Upper lobe of right lung (tissue), 1 donor: Measurements from ENCODE around the gene FAM204A. TPM values are rescaled to one million over a fixed set of nuclear protein-coding genes. Genes with fewer than 3 reads are reported as not detected.

ENCODE experiments used
- ATAC-seq: fragments of 200-7000 bp; cut with Tn5 transposase; one replicate; pipeline ENCODE4 v1.9.1; 2020; ENCODE audit warnings: mild to moderate bottlenecking, moderate library complexity
- DNase-seq: peaks from one replicate; pipeline ENCODE4 v3.0.0-alpha.2; 2020
- H3K27ac ChIP-seq: fragments of 200-600 bp; one replicate; pipeline ENCODE4 v1.8.0; 2022
- H3K27me3 ChIP-seq: fragments of 200-600 bp; one replicate; pipeline ENCODE4 v1.8.0; 2022; ENCODE audit warnings: mild to moderate bottlenecking
- H3K36me3 ChIP-seq: fragments of 200-600 bp; one replicate; pipeline ENCODE4 v1.8.0; 2022
- H3K4me1 ChIP-seq: fragments of 200-600 bp; one replicate; pipeline ENCODE4 v1.8.0; 2022
- H3K4me3 ChIP-seq: fragments of 200-600 bp; one replicate; pipeline ENCODE4 v1.8.0; 2022; ENCODE audit warnings: mild to moderate bottlenecking
- H3K9me3 ChIP-seq: fragments of 200-600 bp; one replicate; pipeline ENCODE4 v1.8.0; 2022
- CTCF ChIP-seq: fragments of 200-600 bp; IDR thresholded peaks from one replicate; pipeline ENCODE4 v1.8.0; 2022; ENCODE audit warnings: antibody characterized with exemption
- intact Hi-C: fragments of 100-400 bp; cut with DNase I; formaldehyde crosslinking; loops from one replicate; pipeline ENCODE4 v1.11.0; 2022
- total RNA-seq: library from RNA; stranded (reverse); fragmentation: NEBNext Ultra II Directional; extraction: Animal tissue kit (Norgen Biotek cat#: 25700); gene quantifications from one replicate; pipeline ENCODE4 v1.2.1, GENCODE V29; 2021
- donor health status: DM: no; HTN: yes; CAD: no; lungs with severe emphysema.

Gene FAM204A
- total RNA-seq, 1 donor from 2014 or later, result 51.0 TPM

GRCh38 chr10:118340486-118340885 is 1.6 kb downstream of the FAM204A start:
- H3K27me3 ChIP-seq, result no peaks in the 10 kb centered on the region
- no peak for TF ChIP-seq CTCF
- H3K4me1 ChIP-seq, result peaks cover 18% of the 10 kb centered on the region
- no peak overlapping the region for H3K4me3 ChIP-seq
- intact Hi-C loops, result no loop called here
- no peaks in the 10 kb centered on the region for H3K9me3 ChIP-seq
- ATAC-seq (peak; percentile 52), DNase-seq (no peak)
- H3K27ac ChIP-seq, result no peak overlapping the region
- H3K36me3 ChIP-seq, result peaks cover 8% of the 10 kb centered on the region

- DNase-seq (no peak), ATAC-seq (no peak)
- H3K27me3 ChIP-seq, result no peaks in the 10 kb centered on the region
- H3K4me1 ChIP-seq, result peaks cover 18% of the 10 kb centered on the region
- H3K4me3 ChIP-seq, result no peak overlapping the region
- no peaks in the 10 kb centered on the region for H3K9me3 ChIP-seq
- intact Hi-C loops, result no loop called here
- no peak for TF ChIP-seq CTCF
- no peak overlapping the region for H3K27ac ChIP-seq
- peaks cover 22% of the 10 kb centered on the region for H3K36me3 ChIP-seq
Observed at GRCh38 chr10:118339111-118339510, 3.0 kb downstream of the FAM204A start.

- Histone ChIP-seq H3K4me3 (no peak overlapping the region), H3K9me3 (no peaks in the 10 kb centered on the region), H3K27me3 (no peaks in the 10 kb centered on the region), H3K4me1 (peaks cover 18% of the 10 kb centered on the region), H3K36me3 (peaks cover 34% of the 10 kb centered on the region), H3K27ac (no peak overlapping the region)
- DNase-seq, result no peak
- TF ChIP-seq CTCF, result no peak
- intact Hi-C loops, result no loop called here
- ATAC-seq, result no peak
Observed at GRCh38 chr10:118337356-118337755, 4.8 kb downstream of the FAM204A start.

GRCh38 chr10:118333871-118334270 is 8.3 kb downstream of the FAM204A start:
- ATAC-seq, result no peak
- TF ChIP-seq CTCF, result no peak
- H3K36me3 ChIP-seq, result peaks cover 66% of the 10 kb centered on the region

GRCh38 chr10:118332948-118333710 is 9.0 kb downstream of the FAM204A start:
- Histone ChIP-seq H3K27ac (no peak overlapping the region), H3K9me3 (no peaks in the 10 kb centered on the region), H3K36me3 (peaks cover 73% of the 10 kb centered on the region), H3K4me3 (no peak overlapping the region), H3K27me3 (no peaks in the 10 kb centered on the region), H3K4me1 (no peaks in the 10 kb centered on the region)
- ATAC-seq, result no peak
- no peak for DNase-seq
- no peak for TF ChIP-seq CTCF
- intact Hi-C loops, result no loop called here

More at GRCh38 chr10:118333871-118334270, 8.3 kb downstream of the FAM204A start:
- no peak overlapping the region for H3K4me3 ChIP-seq
- H3K9me3 ChIP-seq, result no peaks in the 10 kb centered on the region
- no peak overlapping the region for H3K27ac ChIP-seq
- no peak for DNase-seq
- intact Hi-C loops, result no loop called here
- H3K27me3 ChIP-seq, result no peaks in the 10 kb centered on the region
- no peaks in the 10 kb centered on the region for H3K4me1 ChIP-seq

- TF ChIP-seq CTCF, result no peak
- Histone ChIP-seq H3K4me1 (no peaks in the 10 kb centered on the region), H3K36me3 (peaks cover 82% of the 10 kb centered on the region), H3K27ac (no peak overlapping the region), H3K4me3 (no peak overlapping the region), H3K27me3 (no peaks in the 10 kb centered on the region), H3K9me3 (no peaks in the 10 kb centered on the region)
- DNase-seq (no peak), ATAC-seq (peak; percentile 40)
- intact Hi-C loops, result no loop called here
Observed at GRCh38 chr10:118332236-118332635, 9.9 kb downstream of the FAM204A start.
